Fibroblast of lung (primary cell): Measurements from ENCODE around the gene NMRK1. TPM values are rescaled to one million over a fixed set of nuclear protein-coding genes. Genes with fewer than 3 reads are reported as not detected.

ENCODE experiments used
- DNase-seq, 2 donors: peaks; one replicate each; pipeline versions ENCODE4 v3.0.0 to v3.0.0-alpha.2; 2010; ENCODE audit warnings: low read depth in 2 of 2
- H2AFZ ChIP-seq: 2 replicates; pipeline ENCODE4 v1.5.1; 2012; ENCODE audit warnings: low read length, control low read depth, inconsistent platforms
- H3K27ac ChIP-seq: 2 replicates; pipeline ENCODE4 v1.5.1; 2011; ENCODE audit warnings: low read length, control low read depth; ENCODE audit not compliant: insufficient read depth
- H3K27me3 ChIP-seq: 2 replicates; pipeline ENCODE4 v1.5.1; 2011; ENCODE audit warnings: mild to moderate bottlenecking, low read length; ENCODE audit not compliant: control insufficient read depth, insufficient read depth
- H3K36me3 ChIP-seq: 2 replicates; pipeline ENCODE4 v1.5.1; 2011; ENCODE audit warnings: low read length; ENCODE audit not compliant: control insufficient read depth, insufficient read depth
- H3K4me1 ChIP-seq: 2 replicates; pipeline ENCODE4 v1.5.1; 2011; ENCODE audit warnings: low read length; ENCODE audit not compliant: control insufficient read depth, insufficient read depth; ENCODE audit errors: extremely low read depth
- H3K4me2 ChIP-seq: 2 replicates; pipeline ENCODE4 v1.5.1; 2011; ENCODE audit warnings: low read length, control low read depth; ENCODE audit not compliant: insufficient read depth; ENCODE audit errors: extremely low read depth
- H3K4me3 ChIP-seq, 4 experiments: fragments of 200-600 bp in 1 of 4; sonication (generic) in 1 of 4; replicated peaks in 1 of 4; 2 replicates each; pipeline ENCODE4 v1.5.1; 2011 to 2016; ENCODE audit warnings: low read length in 4 of 4, low read depth in 3 of 4, mild to moderate bottlenecking in 3 of 4, control low read depth in 2 of 4, inconsistent platforms in 1 of 4, mixed read lengths in 1 of 4; ENCODE audit not compliant: insufficient read depth in 1 of 4; ENCODE audit errors: control extremely low read depth in 1 of 4
- H3K79me2 ChIP-seq: 2 replicates; pipeline ENCODE4 v1.5.1; 2012; ENCODE audit warnings: mild to moderate bottlenecking, low read length, inconsistent platforms; ENCODE audit not compliant: control insufficient read depth, insufficient read depth
- H3K9ac ChIP-seq: 2 replicates; pipeline ENCODE4 v1.5.1; 2011; ENCODE audit warnings: mild to moderate bottlenecking, low read length, control low read depth; ENCODE audit not compliant: insufficient read depth
- H3K9me3 ChIP-seq: 2 replicates; pipeline ENCODE4 v1.5.1; 2012; ENCODE audit warnings: low read depth, low read length; ENCODE audit not compliant: control insufficient read depth, insufficient read depth
- H4K20me1 ChIP-seq: 2 replicates; pipeline ENCODE4 v1.5.1; 2011; ENCODE audit warnings: low read length; ENCODE audit not compliant: control insufficient read depth, insufficient read depth; ENCODE audit errors: extremely low read depth
- CTCF ChIP-seq, 2 donors: IDR thresholded peaks in 1 of 2; conservative IDR thresholded peaks in 1 of 2; 1 replicate in 1 of 2; 2 replicates in 1 of 2; pipeline ENCODE4 v1.5.1; 2011 to 2012; ENCODE audit warnings: low read length in 2 of 2, control low read depth in 1 of 2, inconsistent platforms in 1 of 2, low read depth in 1 of 2, mild to moderate bottlenecking in 1 of 2
- EZH2 ChIP-seq: IDR thresholded peaks from 2 replicates; pipeline ENCODE4 v1.5.1; 2012; ENCODE audit warnings: low read length, control low read depth, mild to moderate bottlenecking; ENCODE audit errors: missing control alignments
- polyA plus RNA-seq, 2 donors: library from polyadenylated mRNA; depleted of rRNA in 1 of 2; stranded (reverse) in 1 of 2; unstranded in 1 of 2; fragments of >200 nt; gene quantifications; 2 replicates each; pipeline ENCODE4 v1.2.1, GENCODE V29; 2011 to 2012; ENCODE audit warnings: missing spikeins in 1 of 2
- total RNA-seq: library from RNA; depleted of rRNA; stranded (reverse); fragments of >200 nt; gene quantifications from 2 replicates; pipeline ENCODE4 v1.2.1, GENCODE V29; 2014

Gene NMRK1
- total and polyA plus RNA-seq, 2 donors (not counting 1 experiment from before 2014, with no cell fraction given), result 19.4 to 33.9 TPM

GRCh38 chr9:75088646-75089372 lies 854 bp upstream of the NMRK1 start:
- no peaks in the 10 kb centered on the region for H3K36me3 ChIP-seq
- H4K20me1 ChIP-seq, result no peaks in the 10 kb centered on the region
- H3K4me1 ChIP-seq, result peaks cover 5% of the 10 kb centered on the region
- no peaks in the 10 kb centered on the region for H3K27me3 ChIP-seq
- TF ChIP-seq EZH2, result no peak
- peak; percentile 33 to 54 for TF ChIP-seq CTCF (conservative IDR thresholded peaks at IDR 0.05 in 1 of 2, IDR thresholded peaks at IDR 0.05 in 1 of 2; ENCODE audit: low read depth in 1 of 2, low read length in 2 of 2)
- H2AFZ ChIP-seq, result peak overlapping the region; percentile 77
- no peaks in the 10 kb centered on the region for H3K9me3 ChIP-seq
- peak; percentile 65 to 67 for DNase-seq
- peak overlapping the region; percentile 79 for H3K4me2 ChIP-seq
- peak overlapping the region; percentile 87 for H3K27ac ChIP-seq
- H3K79me2 ChIP-seq, result peaks cover 27% of the 10 kb centered on the region
- H3K9ac ChIP-seq, result peak overlapping the region; percentile 87
- peak overlapping the region; percentile 84 to 98 (median 92) for H3K4me3 ChIP-seq

GRCh38 chr9:75087289-75087823 lies 599 bp downstream of the NMRK1 start:
- H4K20me1 ChIP-seq, result no peaks in the 10 kb centered on the region
- peaks cover 5% of the 10 kb centered on the region for H3K4me1 ChIP-seq
- H3K27ac ChIP-seq, result peak overlapping the region; percentile 86
- DNase-seq, result peak; percentile 52 to 62
- peaks cover 3% of the 10 kb centered on the region for H3K36me3 ChIP-seq
- H3K4me2 ChIP-seq, result peak overlapping the region; percentile 84
- H2AFZ ChIP-seq, result peak overlapping the region; percentile 88
- no peaks in the 10 kb centered on the region for H3K27me3 ChIP-seq
- H3K4me3 ChIP-seq, result peak overlapping the region; percentile 83 to 93 (median 86)
- H3K79me2 ChIP-seq, result peaks cover 25% of the 10 kb centered on the region
- no peak for TF ChIP-seq CTCF (conservative IDR thresholded peaks at IDR 0.05 in 1 of 2, IDR thresholded peaks at IDR 0.05 in 1 of 2; ENCODE audit: low read depth in 1 of 2, low read length in 2 of 2)
- peak overlapping the region; percentile 86 for H3K9ac ChIP-seq
- no peaks in the 10 kb centered on the region for H3K9me3 ChIP-seq

- H3K4me3 ChIP-seq, result peak overlapping the region; percentile 83 to 93 (median 86)
- H3K79me2 ChIP-seq, result peaks cover 22% of the 10 kb centered on the region
- TF ChIP-seq CTCF (conservative IDR thresholded peaks at IDR 0.05 in 1 of 2, IDR thresholded peaks at IDR 0.05 in 1 of 2; ENCODE audit: low read depth in 1 of 2, low read length in 2 of 2) (no peak), EZH2 (no peak)
- peaks cover 5% of the 10 kb centered on the region for H3K4me1 ChIP-seq
- no peak overlapping the region for H3K9ac ChIP-seq
- peak overlapping the region; percentile 84 for H3K4me2 ChIP-seq
- no peaks in the 10 kb centered on the region for H3K9me3 ChIP-seq
- H3K27ac ChIP-seq, result peak overlapping the region; percentile 86
- H3K36me3 ChIP-seq, result peaks cover 3% of the 10 kb centered on the region
- no peaks in the 10 kb centered on the region for H4K20me1 ChIP-seq
- H3K27me3 ChIP-seq, result no peaks in the 10 kb centered on the region
- no peak overlapping the region for H2AFZ ChIP-seq
- peak in 1 of 2 donors; percentile 39 for DNase-seq
Measured at GRCh38 chr9:75086541-75087288, 1.2 kb downstream of the NMRK1 start.
